ENCODE data around the gene MYEOV. TPM values are rescaled to one million over a fixed set of nuclear protein-coding genes. Genes with fewer than 3 reads are reported as not detected.

Gene MYEOV
- total RNA-seq, 1 experiment from 2014 or later, result 1.4 TPM

DNA sequence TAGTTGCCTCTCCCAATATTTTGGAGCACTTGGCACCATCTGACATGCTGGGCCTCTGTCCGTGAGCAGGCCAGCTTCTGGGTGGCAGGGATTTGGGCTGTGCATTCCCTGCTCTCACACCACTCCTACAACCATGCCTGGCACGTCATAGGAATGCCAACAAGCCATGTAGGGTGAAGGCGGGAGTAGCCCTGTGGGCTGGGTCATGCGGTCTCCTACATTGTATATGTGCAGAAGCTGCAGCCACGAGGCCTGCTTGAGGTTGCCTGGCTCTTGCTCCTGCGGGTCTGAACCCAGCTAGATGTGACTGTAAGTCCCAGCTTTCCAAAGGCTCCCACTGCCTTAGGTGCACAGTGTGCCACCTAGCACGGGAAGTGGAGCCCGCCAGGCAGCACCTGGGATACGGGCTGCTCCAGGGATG lies 14.5 kb downstream of the MYEOV start:
- DNase-seq (ENCODE audit: low spot score), result no peak
- ChIA-PET CTCF (no interaction called here), POLR2A (no interaction called here)
- no peaks in the 10 kb centered on the region for H3K4me1 Mint-ChIP-seq
- TF ChIP-seq ZNF416 (CRISPR knock-in tag; IDR thresholded peaks at IDR 0.05) (no peak), MAX (CRISPR knock-in tag; IDR thresholded peaks at IDR 0.05) (no peak), E2F4 (CRISPR knock-in tag; IDR thresholded peaks at IDR 0.05; ENCODE audit: borderline replicate concordance, low read depth) (no peak), TEAD1 (CRISPR knock-in tag; IDR thresholded peaks at IDR 0.05) (no peak), PRRX2 (CRISPR knock-in tag; IDR thresholded peaks at IDR 0.05) (no peak), E2F5 (CRISPR knock-in tag; IDR thresholded peaks at IDR 0.05) (no peak), JUN (CRISPR knock-in tag; IDR thresholded peaks at IDR 0.05) (no peak), CTCF (IDR thresholded peaks at IDR 0.05) (no peak), ZNF396 (CRISPR knock-in tag; IDR thresholded peaks at IDR 0.05; ENCODE audit: borderline replicate concordance) (no peak), SOX15 (CRISPR knock-in tag; IDR thresholded peaks at IDR 0.05) (no peak), ZNF423 (CRISPR knock-in tag; IDR thresholded peaks at IDR 0.05) (no peak)
- TF ChIP-seq, protein P1, sequence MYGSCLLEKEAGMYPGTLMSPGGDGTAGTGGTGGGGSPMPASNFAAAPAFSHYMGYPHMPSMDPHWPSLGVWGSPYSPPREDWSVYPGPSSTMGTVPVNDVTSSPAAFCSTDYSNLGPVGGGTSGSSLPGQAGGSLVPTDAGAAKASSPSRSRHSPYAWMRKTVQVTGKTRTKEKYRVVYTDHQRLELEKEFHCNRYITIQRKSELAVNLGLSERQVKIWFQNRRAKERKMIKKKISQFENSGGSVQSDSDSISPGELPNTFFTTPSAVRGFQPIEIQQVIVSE (CRISPR knock-in tag; IDR thresholded peaks at IDR 0.05; ENCODE audit: borderline replicate concordance), result no peak
- no peaks in the 10 kb centered on the region for H3K27me3 Mint-ChIP-seq (ENCODE audit: low read depth)
- H3K27ac Mint-ChIP-seq, result no peak overlapping the region
- H3K4me3 Mint-ChIP-seq, result no peak overlapping the region
- no peaks in the 10 kb centered on the region for H3K36me3 Mint-ChIP-seq
- H3K9me3 Mint-ChIP-seq, result no peaks in the 10 kb centered on the region
- no peak for ATAC-seq

DNA sequence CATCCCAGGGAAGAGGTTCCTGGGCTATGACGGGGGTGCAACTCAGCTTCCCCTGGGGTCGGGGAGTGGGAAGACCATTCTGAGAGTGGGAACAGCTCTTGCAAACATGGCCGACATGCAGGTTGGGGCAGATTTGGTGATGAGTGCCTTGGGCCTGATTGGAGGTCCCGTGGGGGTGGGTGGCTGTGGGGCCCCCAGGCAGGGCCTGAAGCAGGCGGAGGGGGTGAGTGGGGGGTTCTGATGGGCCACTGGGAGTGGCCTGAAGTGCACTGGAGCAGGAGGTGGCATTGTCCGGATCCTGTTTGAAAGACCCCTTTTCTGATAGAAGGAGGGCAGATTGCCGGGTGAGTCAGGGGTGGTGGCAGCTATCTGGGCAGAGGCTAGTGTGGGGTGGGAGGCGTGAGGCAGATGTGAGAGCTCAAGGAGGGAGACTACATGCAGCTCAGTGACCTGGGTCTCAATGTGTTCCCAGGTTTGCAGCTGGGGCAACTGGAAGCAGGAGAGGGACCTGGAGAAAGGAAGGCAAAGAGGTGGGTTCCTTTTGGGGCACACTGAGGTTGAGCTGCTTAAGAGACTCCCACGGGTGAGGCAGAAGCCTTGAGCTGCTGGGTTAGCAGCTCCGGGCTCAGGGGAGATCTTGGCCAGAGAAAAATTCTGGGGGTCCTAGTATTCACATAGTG lies 15.1 kb downstream of the MYEOV start:
- ATAC-seq (no peak), DNase-seq (ENCODE audit: low spot score) (no peak)
- ChIA-PET CTCF (no interaction called here), POLR2A (no interaction called here)
- H3K36me3 Mint-ChIP-seq, result no peaks in the 10 kb centered on the region
- H3K4me3 Mint-ChIP-seq, result no peak overlapping the region
- H3K9me3 Mint-ChIP-seq, result no peaks in the 10 kb centered on the region
- H3K27ac Mint-ChIP-seq, result no peak overlapping the region
- H3K27me3 Mint-ChIP-seq (ENCODE audit: low read depth), result no peaks in the 10 kb centered on the region
- H3K4me1 Mint-ChIP-seq, result no peaks in the 10 kb centered on the region
- TF ChIP-seq ATF1 (CRISPR knock-in tag; IDR thresholded peaks at IDR 0.05) (no peak), GABPB1 (CRISPR knock-in tag; IDR thresholded peaks at IDR 0.05) (no peak), FOXJ3 (CRISPR knock-in tag; IDR thresholded peaks at IDR 0.05; ENCODE audit: borderline replicate concordance) (no peak), TP53 (CRISPR knock-in tag; IDR thresholded peaks at IDR 0.05) (no peak), ZNF396 (CRISPR knock-in tag; IDR thresholded peaks at IDR 0.05; ENCODE audit: borderline replicate concordance) (no peak), RORB (CRISPR knock-in tag; IDR thresholded peaks at IDR 0.05) (no peak), CBFB (CRISPR knock-in tag; IDR thresholded peaks at IDR 0.05; ENCODE audit: low read depth) (no peak), PRRX2 (CRISPR knock-in tag; IDR thresholded peaks at IDR 0.05) (no peak), NR1H2 (CRISPR knock-in tag; IDR thresholded peaks at IDR 0.05) (no peak), IRF2 (CRISPR knock-in tag; IDR thresholded peaks at IDR 0.05; ENCODE audit: borderline replicate concordance, low read depth) (no peak), ETV6 (CRISPR knock-in tag; IDR thresholded peaks at IDR 0.05) (no peak), PREB (CRISPR knock-in tag; IDR thresholded peaks at IDR 0.05; ENCODE audit: borderline replicate concordance) (no peak), ZSCAN18 (CRISPR knock-in tag; IDR thresholded peaks at IDR 0.05) (no peak)
- TF ChIP-seq, protein P2, sequence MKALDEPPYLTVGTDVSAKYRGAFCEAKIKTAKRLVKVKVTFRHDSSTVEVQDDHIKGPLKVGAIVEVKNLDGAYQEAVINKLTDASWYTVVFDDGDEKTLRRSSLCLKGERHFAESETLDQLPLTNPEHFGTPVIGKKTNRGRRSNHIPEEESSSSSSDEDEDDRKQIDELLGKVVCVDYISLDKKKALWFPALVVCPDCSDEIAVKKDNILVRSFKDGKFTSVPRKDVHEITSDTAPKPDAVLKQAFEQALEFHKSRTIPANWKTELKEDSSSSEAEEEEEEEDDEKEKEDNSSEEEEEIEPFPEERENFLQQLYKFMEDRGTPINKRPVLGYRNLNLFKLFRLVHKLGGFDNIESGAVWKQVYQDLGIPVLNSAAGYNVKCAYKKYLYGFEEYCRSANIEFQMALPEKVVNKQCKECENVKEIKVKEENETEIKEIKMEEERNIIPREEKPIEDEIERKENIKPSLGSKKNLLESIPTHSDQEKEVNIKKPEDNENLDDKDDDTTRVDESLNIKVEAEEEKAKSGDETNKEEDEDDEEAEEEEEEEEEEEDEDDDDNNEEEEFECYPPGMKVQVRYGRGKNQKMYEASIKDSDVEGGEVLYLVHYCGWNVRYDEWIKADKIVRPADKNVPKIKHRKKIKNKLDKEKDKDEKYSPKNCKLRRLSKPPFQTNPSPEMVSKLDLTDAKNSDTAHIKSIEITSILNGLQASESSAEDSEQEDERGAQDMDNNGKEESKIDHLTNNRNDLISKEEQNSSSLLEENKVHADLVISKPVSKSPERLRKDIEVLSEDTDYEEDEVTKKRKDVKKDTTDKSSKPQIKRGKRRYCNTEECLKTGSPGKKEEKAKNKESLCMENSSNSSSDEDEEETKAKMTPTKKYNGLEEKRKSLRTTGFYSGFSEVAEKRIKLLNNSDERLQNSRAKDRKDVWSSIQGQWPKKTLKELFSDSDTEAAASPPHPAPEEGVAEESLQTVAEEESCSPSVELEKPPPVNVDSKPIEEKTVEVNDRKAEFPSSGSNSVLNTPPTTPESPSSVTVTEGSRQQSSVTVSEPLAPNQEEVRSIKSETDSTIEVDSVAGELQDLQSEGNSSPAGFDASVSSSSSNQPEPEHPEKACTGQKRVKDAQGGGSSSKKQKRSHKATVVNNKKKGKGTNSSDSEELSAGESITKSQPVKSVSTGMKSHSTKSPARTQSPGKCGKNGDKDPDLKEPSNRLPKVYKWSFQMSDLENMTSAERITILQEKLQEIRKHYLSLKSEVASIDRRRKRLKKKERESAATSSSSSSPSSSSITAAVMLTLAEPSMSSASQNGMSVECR (CRISPR knock-in tag; IDR thresholded peaks at IDR 0.05; ENCODE audit: borderline replicate concordance), result no peak

Data from WTC11 (cell line).